ENCODE results near the gene POMP.
A peak's percentile ranks its signal among the peaks of the same experiment; 100 is the strongest.

POMP gene

DNA sequence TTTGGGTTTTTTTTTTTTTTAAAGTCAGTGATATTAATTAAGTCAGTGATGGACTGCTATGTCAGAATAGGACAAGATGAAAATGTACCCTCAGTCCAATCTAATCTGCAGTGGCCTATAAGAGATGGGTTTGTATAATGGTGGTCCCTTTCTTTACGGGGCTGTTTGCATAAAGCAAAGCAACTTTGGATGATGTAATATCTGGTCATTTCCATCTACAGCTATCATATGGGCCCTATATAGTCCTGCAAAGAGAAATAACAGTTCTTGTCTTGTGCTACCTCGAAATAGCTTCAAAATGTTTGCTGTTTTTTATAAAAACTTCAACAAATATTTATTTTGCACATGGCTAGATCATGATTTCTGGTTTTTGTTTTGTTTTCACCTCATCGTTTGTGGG is 20.2 kb upstream of the POMP start:
- no peak for DNase-seq (ENCODE audit: low spot score)

DNA sequence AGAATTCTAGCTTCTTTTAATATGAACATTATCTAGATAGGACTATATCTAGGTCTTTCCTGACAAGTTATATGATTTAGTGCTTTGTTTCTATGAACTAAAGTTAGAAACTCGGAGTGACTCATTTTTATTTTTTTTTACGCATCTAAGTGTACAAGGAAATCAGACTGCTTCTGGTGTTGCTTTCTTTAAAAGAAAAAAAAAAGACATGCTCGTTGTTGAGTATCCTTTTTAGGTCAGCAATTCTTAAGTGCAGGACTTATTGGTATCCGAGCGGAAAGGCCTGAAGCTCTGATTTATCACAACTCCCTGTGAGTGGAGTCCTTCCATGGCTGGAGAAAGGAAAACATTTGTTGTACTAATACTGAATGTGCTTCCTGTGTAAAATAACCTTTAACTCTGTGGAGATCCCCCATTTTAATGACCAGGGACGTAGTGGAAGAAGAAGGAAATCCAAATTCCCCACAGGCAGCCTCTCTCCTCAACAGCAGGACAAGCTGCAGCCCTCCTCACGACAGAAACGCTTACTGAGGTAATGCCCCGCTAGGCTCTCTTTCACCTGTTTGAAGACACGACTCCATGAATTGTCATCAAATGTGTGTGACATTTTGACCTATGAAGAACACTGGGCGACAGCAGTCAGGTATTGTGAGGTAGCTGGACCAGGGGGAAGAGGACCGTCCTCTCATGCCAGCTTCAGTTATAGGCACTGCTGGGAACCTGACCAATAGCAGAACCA is 17.9 kb upstream of the POMP start:
- DNase-seq (ENCODE audit: low spot score): no peak
- TF ChIP-seq, protein P1, sequence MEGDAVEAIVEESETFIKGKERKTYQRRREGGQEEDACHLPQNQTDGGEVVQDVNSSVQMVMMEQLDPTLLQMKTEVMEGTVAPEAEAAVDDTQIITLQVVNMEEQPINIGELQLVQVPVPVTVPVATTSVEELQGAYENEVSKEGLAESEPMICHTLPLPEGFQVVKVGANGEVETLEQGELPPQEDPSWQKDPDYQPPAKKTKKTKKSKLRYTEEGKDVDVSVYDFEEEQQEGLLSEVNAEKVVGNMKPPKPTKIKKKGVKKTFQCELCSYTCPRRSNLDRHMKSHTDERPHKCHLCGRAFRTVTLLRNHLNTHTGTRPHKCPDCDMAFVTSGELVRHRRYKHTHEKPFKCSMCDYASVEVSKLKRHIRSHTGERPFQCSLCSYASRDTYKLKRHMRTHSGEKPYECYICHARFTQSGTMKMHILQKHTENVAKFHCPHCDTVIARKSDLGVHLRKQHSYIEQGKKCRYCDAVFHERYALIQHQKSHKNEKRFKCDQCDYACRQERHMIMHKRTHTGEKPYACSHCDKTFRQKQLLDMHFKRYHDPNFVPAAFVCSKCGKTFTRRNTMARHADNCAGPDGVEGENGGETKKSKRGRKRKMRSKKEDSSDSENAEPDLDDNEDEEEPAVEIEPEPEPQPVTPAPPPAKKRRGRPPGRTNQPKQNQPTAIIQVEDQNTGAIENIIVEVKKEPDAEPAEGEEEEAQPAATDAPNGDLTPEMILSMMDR (IDR thresholded peaks at IDR 0.05; ENCODE audit: extremely low read depth, missing control alignments): no peak

More for the DNA sequence above, 20.2 kb upstream of the POMP start:
- TF ChIP-seq, protein P1 (IDR thresholded peaks at IDR 0.05; ENCODE audit: extremely low read depth, missing control alignments): no peak

DNA sequence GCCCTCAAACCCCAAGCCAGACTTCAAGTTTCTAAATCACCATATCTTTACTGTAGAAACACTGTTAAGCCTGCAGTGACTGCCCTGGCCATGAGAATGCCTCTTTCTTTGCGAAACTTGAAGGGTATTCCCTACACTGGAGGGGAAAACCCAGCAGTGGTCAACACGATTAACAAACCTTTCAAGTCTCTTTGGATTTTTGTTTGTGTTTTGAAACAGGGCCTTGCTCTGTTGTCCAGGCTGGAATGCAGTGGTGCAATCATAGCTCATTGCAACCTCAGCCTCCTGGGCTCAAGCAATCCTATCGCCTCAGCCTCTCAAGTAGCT is 17.4 kb upstream of the POMP start:
- TF ChIP-seq, protein P1 (IDR thresholded peaks at IDR 0.05; ENCODE audit: extremely low read depth, missing control alignments): no peak

DNA sequence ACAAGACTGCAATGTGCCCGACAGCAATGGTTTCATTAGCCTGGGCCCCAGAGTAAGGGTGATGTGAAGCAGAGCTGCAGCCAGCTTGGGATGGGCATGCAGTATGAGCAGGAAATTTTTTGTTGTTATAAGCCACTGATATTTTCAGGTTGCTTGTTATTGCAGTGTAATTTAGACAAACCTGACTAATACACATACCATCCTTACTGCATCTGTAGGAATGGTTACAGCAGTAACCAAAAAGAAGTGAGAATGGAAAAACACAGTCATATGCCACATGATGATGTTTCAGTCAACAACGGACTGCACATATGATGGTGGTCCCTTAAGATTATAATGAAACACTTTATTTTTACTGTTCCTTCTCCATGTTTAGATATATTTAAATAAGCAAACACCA is 8.6 kb upstream of the POMP start:
- TF ChIP-seq, protein P1 (IDR thresholded peaks at IDR 0.05; ENCODE audit: extremely low read depth, missing control alignments): no peak
- no peak for DNase-seq (ENCODE audit: low spot score)

More for the DNA sequence above, 17.4 kb upstream of the POMP start:
- peak; percentile 48 for DNase-seq (ENCODE audit: low spot score)

DNA sequence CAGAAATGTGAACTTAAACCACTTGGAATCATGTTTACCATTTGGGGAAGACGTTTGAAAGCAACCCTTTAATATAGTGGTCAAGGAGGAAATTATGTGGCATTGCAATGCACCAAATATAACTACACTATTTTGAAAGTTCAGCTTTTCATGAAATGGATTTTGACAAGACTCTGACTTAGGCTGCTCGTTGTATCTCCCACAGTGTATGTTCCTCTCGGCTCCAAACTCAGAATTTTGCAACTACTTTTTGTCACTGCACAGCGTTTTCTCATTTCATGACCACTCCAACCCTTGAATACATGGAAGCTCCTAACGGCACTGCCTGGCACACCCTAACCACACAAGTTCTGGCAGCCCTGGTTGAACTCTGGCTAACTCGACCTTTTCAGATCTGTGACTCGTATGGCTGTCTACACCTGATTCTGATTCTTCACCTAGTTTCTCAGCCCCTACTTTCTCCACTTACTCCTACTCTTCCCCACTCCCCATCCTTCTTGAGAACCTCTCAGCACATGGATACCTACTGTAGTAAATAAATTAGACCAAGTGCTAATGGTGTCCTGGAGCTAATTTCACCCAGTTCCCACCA is 7.0 kb upstream of the POMP start:
- TF ChIP-seq, protein P1 (IDR thresholded peaks at IDR 0.05; ENCODE audit: extremely low read depth, missing control alignments): no peak
- DNase-seq (ENCODE audit: low spot score): no peak

DNA sequence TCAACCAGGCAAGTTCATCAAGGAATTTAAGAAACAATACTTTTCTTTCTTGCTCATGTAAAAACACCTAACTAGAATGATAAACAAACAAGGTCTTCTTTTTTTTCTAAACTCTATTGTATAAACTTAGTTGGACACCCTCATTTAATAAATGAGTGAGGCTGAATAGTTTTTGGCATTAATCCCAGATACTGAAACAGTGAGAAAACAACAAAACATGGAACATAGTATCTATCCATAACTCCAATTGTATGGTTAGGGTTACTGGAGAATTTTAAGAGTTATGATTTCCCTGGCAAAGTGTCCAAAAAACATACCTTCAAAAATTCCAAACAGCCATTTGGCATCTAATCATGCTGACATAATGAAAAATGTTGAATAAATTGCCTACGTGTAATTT is 5.8 kb upstream of the POMP start:
- DNase-seq (ENCODE audit: low spot score): no peak
- TF ChIP-seq, protein P1 (IDR thresholded peaks at IDR 0.05; ENCODE audit: extremely low read depth, missing control alignments): no peak

DNA sequence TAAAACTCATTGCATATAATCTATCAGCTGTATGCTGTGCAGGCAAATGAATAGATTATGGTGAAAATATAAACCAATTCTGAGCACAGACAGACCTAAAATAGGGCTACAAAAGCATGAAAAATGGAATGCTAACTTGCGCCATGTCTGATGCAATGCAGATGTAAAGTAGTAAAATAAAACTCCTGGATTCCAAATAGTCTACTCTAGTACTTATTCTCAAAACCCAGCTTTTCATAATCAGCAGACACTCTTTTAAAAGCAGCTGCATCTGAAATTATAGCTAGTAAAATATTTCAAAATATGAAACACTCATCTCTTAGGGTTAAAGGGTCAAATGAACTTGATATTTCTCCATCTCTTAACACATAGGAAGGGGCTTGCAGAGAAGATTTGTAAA is 4.7 kb upstream of the POMP start:
- TF ChIP-seq, protein P1 (IDR thresholded peaks at IDR 0.05; ENCODE audit: extremely low read depth, missing control alignments): no peak
- DNase-seq (ENCODE audit: low spot score): no peak
